Parathyroid adenoma (tissue), 2 donors: Measurements from ENCODE around the gene C22orf31.

Experiments used
- H2AFZ ChIP-seq: fragments of 300-600 bp; sonication (generic); one replicate; pipeline ENCODE4 v1.7.0; 2017; ENCODE audit warnings: antibody characterized with exemption, mild to moderate bottlenecking
- H3K27ac ChIP-seq: fragments of 300-600 bp; sonication (generic); one replicate; pipeline ENCODE4 v1.7.0; 2017
- H3K27me3 ChIP-seq: fragments of 300-600 bp; sonication (generic); one replicate; pipeline ENCODE4 v1.7.0; 2017; ENCODE audit warnings: low read length; ENCODE audit not compliant: control insufficient read depth, insufficient read depth
- H3K36me3 ChIP-seq: fragments of 300-600 bp; sonication (generic); one replicate; pipeline ENCODE4 v1.7.0; 2017; ENCODE audit warnings: low read length; ENCODE audit not compliant: control insufficient read depth, insufficient read depth
- H3K4me1 ChIP-seq: fragments of 300-600 bp; sonication (generic); one replicate; pipeline ENCODE4 v1.7.0; 2017; ENCODE audit warnings: control low read depth
- H3K4me2 ChIP-seq: fragments of 300-600 bp; sonication (generic); one replicate; pipeline ENCODE4 v1.7.0; 2017; ENCODE audit warnings: low read length
- H3K4me3 ChIP-seq: fragments of 300-600 bp; sonication (generic); one replicate; pipeline ENCODE4 v1.7.0; 2017; ENCODE audit warnings: low read depth, low read length
- H3K79me2 ChIP-seq: fragments of 300-600 bp; sonication (generic); one replicate; pipeline ENCODE4 v1.7.0; 2017; ENCODE audit warnings: control low read depth
- H3K9ac ChIP-seq: fragments of 300-600 bp; sonication (generic); one replicate; pipeline ENCODE4 v1.7.0; 2017; ENCODE audit warnings: mild to moderate bottlenecking
- H3K9me3 ChIP-seq: fragments of 300-600 bp; sonication (generic); one replicate; pipeline ENCODE4 v1.7.0; 2017; ENCODE audit warnings: low read length; ENCODE audit not compliant: control insufficient read depth
- TF ChIP-seq, protein P1 (sequence below): fragments of 300-600 bp; sonication (generic); IDR thresholded peaks from one replicate; pipeline ENCODE4 v1.7.0; 2017; ENCODE audit warnings: antibody characterized with exemption, mild to moderate bottlenecking
- donor health status: primary hyperparathyroidism.

C22orf31 gene

DNA sequence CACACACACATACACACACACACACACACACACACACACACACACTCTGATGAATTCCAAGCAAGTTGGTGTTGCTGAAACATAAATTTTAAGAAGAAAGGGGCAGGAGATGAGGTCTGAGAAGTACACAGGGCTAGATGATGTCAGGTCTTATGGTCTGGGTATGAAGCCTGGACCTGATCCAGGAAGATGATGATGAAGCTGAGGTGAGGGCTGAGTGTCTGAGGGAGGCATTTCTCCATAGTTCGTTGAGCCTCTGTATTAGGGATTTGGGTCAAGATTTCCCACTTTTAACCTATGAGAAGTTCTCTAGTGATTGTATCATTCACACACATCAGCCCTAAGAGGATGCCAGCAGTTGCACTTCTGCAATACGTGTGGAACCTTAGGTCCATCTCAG, 43.8 kb upstream of the C22orf31 start:
- no peaks in the 10 kb centered on the region for H3K36me3 ChIP-seq
- no peaks in the 10 kb centered on the region for H3K4me1 ChIP-seq
- no peak overlapping the region for H2AFZ ChIP-seq
- H3K9me3 ChIP-seq, result no peaks in the 10 kb centered on the region
- no peak overlapping the region for H3K4me3 ChIP-seq
- TF ChIP-seq, protein P1, sequence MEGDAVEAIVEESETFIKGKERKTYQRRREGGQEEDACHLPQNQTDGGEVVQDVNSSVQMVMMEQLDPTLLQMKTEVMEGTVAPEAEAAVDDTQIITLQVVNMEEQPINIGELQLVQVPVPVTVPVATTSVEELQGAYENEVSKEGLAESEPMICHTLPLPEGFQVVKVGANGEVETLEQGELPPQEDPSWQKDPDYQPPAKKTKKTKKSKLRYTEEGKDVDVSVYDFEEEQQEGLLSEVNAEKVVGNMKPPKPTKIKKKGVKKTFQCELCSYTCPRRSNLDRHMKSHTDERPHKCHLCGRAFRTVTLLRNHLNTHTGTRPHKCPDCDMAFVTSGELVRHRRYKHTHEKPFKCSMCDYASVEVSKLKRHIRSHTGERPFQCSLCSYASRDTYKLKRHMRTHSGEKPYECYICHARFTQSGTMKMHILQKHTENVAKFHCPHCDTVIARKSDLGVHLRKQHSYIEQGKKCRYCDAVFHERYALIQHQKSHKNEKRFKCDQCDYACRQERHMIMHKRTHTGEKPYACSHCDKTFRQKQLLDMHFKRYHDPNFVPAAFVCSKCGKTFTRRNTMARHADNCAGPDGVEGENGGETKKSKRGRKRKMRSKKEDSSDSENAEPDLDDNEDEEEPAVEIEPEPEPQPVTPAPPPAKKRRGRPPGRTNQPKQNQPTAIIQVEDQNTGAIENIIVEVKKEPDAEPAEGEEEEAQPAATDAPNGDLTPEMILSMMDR, result no peak
- H3K27ac ChIP-seq, result no peak overlapping the region
- H3K27me3 ChIP-seq, result no peaks in the 10 kb centered on the region
- no peaks in the 10 kb centered on the region for H3K79me2 ChIP-seq
- H3K9ac ChIP-seq, result no peak overlapping the region
- no peak overlapping the region for H3K4me2 ChIP-seq

DNA sequence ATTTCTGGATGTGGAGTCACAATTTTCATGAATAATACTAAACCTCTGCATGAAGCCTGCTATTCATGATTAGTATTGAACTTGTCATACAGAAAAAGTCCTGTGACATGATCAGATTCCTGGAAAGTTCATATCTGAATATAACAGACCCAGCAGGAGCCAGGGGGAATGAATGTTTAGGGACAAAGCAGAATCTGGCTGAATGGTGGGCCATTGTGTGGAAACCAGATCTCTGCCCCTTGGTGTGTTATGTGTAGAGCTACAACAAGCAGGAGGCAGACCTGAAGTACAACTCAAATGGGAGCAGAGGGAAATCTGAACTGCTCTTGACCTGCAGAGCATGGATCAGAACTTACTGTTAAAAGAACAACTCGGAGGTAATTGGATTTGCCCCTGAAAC, 41.5 kb upstream of the C22orf31 start:
- Histone ChIP-seq H3K9ac (no peak overlapping the region), H3K27me3 (no peaks in the 10 kb centered on the region), H3K79me2 (no peaks in the 10 kb centered on the region), H3K4me1 (no peaks in the 10 kb centered on the region), H2AFZ (no peak overlapping the region), H3K4me3 (no peak overlapping the region), H3K27ac (no peak overlapping the region), H3K9me3 (no peaks in the 10 kb centered on the region), H3K4me2 (no peak overlapping the region), H3K36me3 (no peaks in the 10 kb centered on the region)
- TF ChIP-seq, protein P1, result no peak

DNA sequence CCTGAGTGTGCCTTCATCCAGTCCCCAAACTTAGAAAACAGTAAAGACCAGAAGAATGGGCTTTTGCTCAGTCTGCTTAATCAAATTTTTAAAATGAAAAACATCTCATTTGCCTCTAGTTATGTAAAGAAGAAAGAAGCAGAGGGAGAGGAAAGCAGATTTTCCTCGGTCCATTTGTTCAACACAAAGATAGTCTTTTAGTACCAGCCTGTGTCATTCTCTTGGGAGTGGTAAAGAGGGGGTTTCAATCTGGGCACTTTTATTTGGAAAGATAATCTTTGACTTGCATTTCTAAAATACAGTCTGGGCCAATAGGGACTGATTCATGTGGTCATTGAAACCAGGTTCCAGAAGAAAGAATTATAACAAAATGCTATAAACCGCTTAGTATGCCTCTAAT, 40.7 kb upstream of the C22orf31 start:
- TF ChIP-seq, protein P1, result no peak
- Histone ChIP-seq H3K36me3 (no peaks in the 10 kb centered on the region), H3K27ac (no peak overlapping the region), H3K4me1 (no peaks in the 10 kb centered on the region), H2AFZ (no peak overlapping the region), H3K79me2 (no peaks in the 10 kb centered on the region), H3K4me2 (no peak overlapping the region), H3K4me3 (no peak overlapping the region), H3K9ac (no peak overlapping the region), H3K27me3 (no peaks in the 10 kb centered on the region), H3K9me3 (no peaks in the 10 kb centered on the region)

DNA sequence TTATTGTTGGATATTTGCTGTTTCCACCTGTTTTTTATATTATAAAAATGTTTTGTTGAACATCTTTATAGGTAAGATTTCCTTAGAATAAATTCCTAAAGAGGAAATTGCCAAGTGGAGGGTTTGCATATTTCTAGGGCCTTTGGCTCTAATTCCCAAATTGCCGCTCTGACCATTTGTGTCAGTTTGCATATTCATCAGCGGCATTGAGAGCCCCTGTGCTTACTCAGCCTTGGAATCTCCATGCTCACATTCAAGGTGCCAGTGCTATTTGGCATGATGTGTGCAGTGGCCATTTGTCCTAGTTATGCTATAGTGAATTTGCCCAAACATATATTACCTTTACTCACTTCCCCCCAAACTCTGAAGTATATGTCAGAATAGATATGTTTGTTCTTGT, 36.7 kb upstream of the C22orf31 start:
- Histone ChIP-seq H3K27ac (no peak overlapping the region), H3K36me3 (no peaks in the 10 kb centered on the region), H3K9ac (no peak overlapping the region), H3K9me3 (no peaks in the 10 kb centered on the region), H3K79me2 (no peaks in the 10 kb centered on the region), H3K4me2 (no peak overlapping the region), H3K4me3 (no peak overlapping the region), H3K4me1 (peaks cover 9% of the 10 kb centered on the region), H3K27me3 (no peaks in the 10 kb centered on the region), H2AFZ (no peak overlapping the region)
- TF ChIP-seq, protein P1, result no peak
